Cerebellar nuclear complex (tissue), 1 donor: Measurements from ENCODE around the gene ZC3H11A.

Experiments
- DNase-seq, 2 experiments: peaks; one replicate each; lab custom pipeline; 2025; lab: John Stamatoyannopoulos, UW

ZC3H11A gene

DNA sequence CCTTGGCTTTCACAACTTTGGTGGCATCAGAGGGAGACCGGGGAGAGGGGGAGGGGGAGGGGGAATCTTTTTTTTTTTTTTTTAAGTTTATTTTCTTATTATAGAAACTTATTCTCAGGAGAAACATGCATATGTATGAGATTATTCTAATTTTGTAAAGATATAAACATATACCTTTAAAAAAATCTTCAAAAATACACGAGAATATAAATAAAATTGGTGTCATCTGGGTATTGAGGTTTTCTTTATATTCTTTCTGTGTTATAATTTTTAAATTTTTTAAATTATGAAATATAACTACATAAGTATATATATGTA is 47.1 kb downstream of the ZC3H11A start:
- DNase-seq = no peak

GRCh38 chr1:203843435-203843834 is 48.0 kb downstream of the ZC3H11A start:
- DNase-seq = no peak
